GM23338 (cell line): ENCODE measurements around the gene CLSTN1. TPM values are rescaled to one million over a fixed set of nuclear protein-coding genes. Genes with fewer than 3 reads are reported as not detected.
A peak's percentile ranks its signal among the peaks of the same experiment; 100 is the strongest.

Source experiments
- ATAC-seq: fragments of 200-7000 bp; cut with Tn5 transposase; 3 replicates; pipeline ENCODE4 v1.9.1; 2020
- DNase-seq: peaks from one replicate; pipeline ENCODE4 v3.0.0-alpha.2; 2015; ENCODE audit warnings: low spot score
- H2AFZ ChIP-seq: fragments of 200-600 bp; sonication (generic); 2 replicates; pipeline ENCODE4 v1.8.0; 2016; ENCODE audit warnings: antibody characterized with exemption, mild to moderate bottlenecking, moderate library complexity
- H3F3A ChIP-seq: fragments of 200-600 bp; sonication (generic); replicated peaks from 2 replicates; pipeline ENCODE4 v1.8.0; 2017; ENCODE audit warnings: antibody characterized with exemption, mixed run types, low read depth
- H3K27ac ChIP-seq: fragments of 200-600 bp; sonication (generic); 2 replicates; pipeline ENCODE4 v1.6.1; 2016; ENCODE audit warnings: low read depth
- H3K27me3 ChIP-seq: fragments of 200-600 bp; sonication (generic); 2 replicates; pipeline ENCODE4 v1.8.0; 2016; ENCODE audit warnings: mild to moderate bottlenecking, mixed run types, moderate library complexity; ENCODE audit not compliant: insufficient read depth
- H3K36me3 ChIP-seq: fragments of 200-600 bp; sonication (generic); 2 replicates; pipeline ENCODE4 v1.8.0; 2016; ENCODE audit warnings: mild to moderate bottlenecking; ENCODE audit not compliant: insufficient read depth
- H3K4me1 ChIP-seq: fragments of 200-600 bp; sonication (generic); 2 replicates; pipeline ENCODE4 v1.8.0; 2016; ENCODE audit warnings: mild to moderate bottlenecking, moderate library complexity; ENCODE audit not compliant: insufficient read depth
- H3K4me2 ChIP-seq: fragments of 200-600 bp; sonication (generic); 2 replicates; pipeline ENCODE4 v1.7.1; 2017; ENCODE audit warnings: mixed run types
- H3K4me3 ChIP-seq: fragments of 200-600 bp; sonication (generic); 2 replicates; pipeline ENCODE4 v1.6.1; 2016; ENCODE audit warnings: mixed run types
- H3K79me2 ChIP-seq: fragments of 200-600 bp; sonication (generic); replicated peaks from 2 replicates; pipeline ENCODE4 v1.8.0; 2017; ENCODE audit warnings: mild to moderate bottlenecking; ENCODE audit not compliant: insufficient read depth
- H3K9me2 ChIP-seq: fragments of 200-600 bp; sonication (generic); 2 replicates; pipeline ENCODE4 v1.8.0; 2017; ENCODE audit not compliant: insufficient read depth
- H4K20me1 ChIP-seq: fragments of 200-600 bp; sonication (generic); replicated peaks from 2 replicates; pipeline ENCODE4 v1.8.0; 2017; ENCODE audit warnings: mild to moderate bottlenecking; ENCODE audit not compliant: insufficient read depth
- H3K27ac Mint-ChIP-seq: 2 replicates; pipeline ENCODE4 v1.8.0; 2020; ENCODE audit warnings: inconsistent platforms, mild to moderate bottlenecking, moderate library complexity, mixed read lengths
- H3K27me3 Mint-ChIP-seq: 3 replicates; pipeline ENCODE4 v1.8.0; 2022; ENCODE audit warnings: low read depth, mild to moderate bottlenecking, moderate library complexity, mixed read lengths, inconsistent platforms; ENCODE audit not compliant: insufficient read depth, poor library complexity
- H3K36me3 Mint-ChIP-seq: 3 replicates; pipeline ENCODE4 v1.8.0; 2021; ENCODE audit warnings: low read depth, mild to moderate bottlenecking, inconsistent platforms, moderate library complexity, mixed read lengths
- H3K4me1 Mint-ChIP-seq: 3 replicates; pipeline ENCODE4 v1.8.0; 2020; ENCODE audit warnings: mild to moderate bottlenecking, inconsistent platforms, mixed read lengths
- H3K4me3 Mint-ChIP-seq: 3 replicates; pipeline ENCODE4 v1.8.0; 2021; ENCODE audit warnings: moderate library complexity, mild to moderate bottlenecking, inconsistent platforms, mixed read lengths
- H3K9me3 Mint-ChIP-seq: 3 replicates; pipeline ENCODE4 v1.8.0; 2020; ENCODE audit warnings: moderate library complexity, mild to moderate bottlenecking, inconsistent platforms, mixed read lengths
- EZH2 ChIP-seq: fragments of 200-600 bp; sonication (generic); IDR thresholded peaks from one replicate; pipeline ENCODE4 v1.8.0; 2017; ENCODE audit warnings: antibody characterized with exemption, mild to moderate bottlenecking, low read depth; ENCODE audit not compliant: unreplicated experiment
- POLR2AphosphoS5 ChIP-seq: IDR thresholded peaks from 2 replicates; pipeline ENCODE4 v1.6.1; 2016; ENCODE audit warnings: antibody characterized with exemption, low read depth
- STAT1 ChIP-seq: IDR thresholded peaks from one replicate; pipeline ENCODE4 v1.6.1; 2016; ENCODE audit warnings: antibody characterized with exemption; ENCODE audit not compliant: unreplicated experiment
- ZNF331 ChIP-seq: fragments of 250-450 bp; sonication (Bioruptor Pico); IDR thresholded peaks from 2 replicates; pipeline ENCODE4 v1.5.0; 2020; ENCODE audit warnings: low read depth, mild to moderate bottlenecking, moderate library complexity
- polyA plus RNA-seq: library from polyadenylated mRNA; unstranded; fragments of >200 nt; fragmentation: Nextera tagmentation; extraction: Ambion mirVana; gene quantifications from 2 replicates; pipeline ENCODE4 v1.2.1, GENCODE V29; 2016
- total RNA-seq: library from RNA; depleted of rRNA; stranded (reverse); fragments of >200 nt; shearing (Covaris generic); gene quantifications from 2 replicates; pipeline ENCODE4 v1.2.3, GENCODE V29; 2014
- TF ChIP-seq, protein P1 (sequence below), 2 experiments: fragments of 200-600 bp in 1 of 2; sonication (generic) in 1 of 2; conservative IDR thresholded peaks; 2 replicates each; pipeline versions ENCODE4 v1.5.1 to v1.6.1; 2016 to 2017; ENCODE audit warnings: antibody characterized with exemption in 2 of 2, low read depth in 2 of 2, mild to moderate bottlenecking in 2 of 2, moderate library complexity in 1 of 2
- TF ChIP-seq, protein P2 (sequence below): IDR thresholded peaks from one replicate; pipeline ENCODE4 v1.6.1; 2018; ENCODE audit warnings: antibody characterized with exemption; ENCODE audit not compliant: unreplicated experiment
- TF ChIP-seq, protein P3 (sequence below): IDR thresholded peaks from 2 replicates; pipeline ENCODE4 v1.6.1; 2016; ENCODE audit warnings: antibody characterized with exemption
- TF ChIP-seq, protein P4 (sequence below): fragments of 250-450 bp; sonication (Bioruptor Pico); IDR thresholded peaks from 2 replicates; pipeline ENCODE4 v1.5.0; 2020; ENCODE audit warnings: mild to moderate bottlenecking, moderate library complexity

The CLSTN1 gene
- total and polyA plus RNA-seq, 2 experiments from 2014 or later, result 38.5 to 66.2 TPM

DNA sequence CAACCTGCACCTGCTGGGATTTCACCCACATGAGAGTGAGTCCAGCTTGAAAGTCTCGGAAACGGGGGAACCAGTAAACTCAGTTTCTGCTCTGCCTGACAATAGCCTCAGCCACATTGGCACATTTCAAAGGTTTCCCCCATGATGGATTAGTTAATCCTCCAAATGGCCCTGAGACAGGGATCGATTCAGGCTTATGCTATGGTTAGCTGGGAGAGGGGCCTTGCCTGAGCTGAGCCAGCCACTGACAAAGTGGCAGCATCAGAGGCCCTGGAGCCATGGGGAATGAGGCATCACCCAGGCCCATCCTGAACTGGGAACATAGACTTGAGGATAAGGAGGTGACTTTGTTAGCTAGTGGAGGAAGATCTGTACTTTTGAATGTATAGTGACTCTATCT is 2.9 kb upstream of the CLSTN1 start:
- H3K27ac ChIP-seq, result no peak overlapping the region
- no peak overlapping the region for H3K4me3 ChIP-seq
- peaks cover 42% of the 10 kb centered on the region for H3K27me3 ChIP-seq
- Mint-ChIP-seq H3K27me3 (peaks cover 25% of the 10 kb centered on the region), H3K4me3 (no peak overlapping the region), H3K27ac (no peak overlapping the region), H3K36me3 (peaks cover 4% of the 10 kb centered on the region; the same call in 2 of the 3 replicates), H3K4me1 (peaks cover 34% of the 10 kb centered on the region), H3K9me3 (no peaks in the 10 kb centered on the region)
- peaks cover 19% of the 10 kb centered on the region for H3K4me1 ChIP-seq
- ATAC-seq, result no peak
- peaks cover 15% of the 10 kb centered on the region for H3K79me2 ChIP-seq
- DNase-seq, result no peak
- no peak for TF ChIP-seq EZH2
- TF ChIP-seq, protein P1, sequence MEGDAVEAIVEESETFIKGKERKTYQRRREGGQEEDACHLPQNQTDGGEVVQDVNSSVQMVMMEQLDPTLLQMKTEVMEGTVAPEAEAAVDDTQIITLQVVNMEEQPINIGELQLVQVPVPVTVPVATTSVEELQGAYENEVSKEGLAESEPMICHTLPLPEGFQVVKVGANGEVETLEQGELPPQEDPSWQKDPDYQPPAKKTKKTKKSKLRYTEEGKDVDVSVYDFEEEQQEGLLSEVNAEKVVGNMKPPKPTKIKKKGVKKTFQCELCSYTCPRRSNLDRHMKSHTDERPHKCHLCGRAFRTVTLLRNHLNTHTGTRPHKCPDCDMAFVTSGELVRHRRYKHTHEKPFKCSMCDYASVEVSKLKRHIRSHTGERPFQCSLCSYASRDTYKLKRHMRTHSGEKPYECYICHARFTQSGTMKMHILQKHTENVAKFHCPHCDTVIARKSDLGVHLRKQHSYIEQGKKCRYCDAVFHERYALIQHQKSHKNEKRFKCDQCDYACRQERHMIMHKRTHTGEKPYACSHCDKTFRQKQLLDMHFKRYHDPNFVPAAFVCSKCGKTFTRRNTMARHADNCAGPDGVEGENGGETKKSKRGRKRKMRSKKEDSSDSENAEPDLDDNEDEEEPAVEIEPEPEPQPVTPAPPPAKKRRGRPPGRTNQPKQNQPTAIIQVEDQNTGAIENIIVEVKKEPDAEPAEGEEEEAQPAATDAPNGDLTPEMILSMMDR (conservative IDR thresholded peaks at IDR 0.05; ENCODE audit: low read depth in 2 of 2), result no peak
- TF ChIP-seq ZNF331 (CRISPR knock-in tag), result no peak
- TF ChIP-seq, protein P2, sequence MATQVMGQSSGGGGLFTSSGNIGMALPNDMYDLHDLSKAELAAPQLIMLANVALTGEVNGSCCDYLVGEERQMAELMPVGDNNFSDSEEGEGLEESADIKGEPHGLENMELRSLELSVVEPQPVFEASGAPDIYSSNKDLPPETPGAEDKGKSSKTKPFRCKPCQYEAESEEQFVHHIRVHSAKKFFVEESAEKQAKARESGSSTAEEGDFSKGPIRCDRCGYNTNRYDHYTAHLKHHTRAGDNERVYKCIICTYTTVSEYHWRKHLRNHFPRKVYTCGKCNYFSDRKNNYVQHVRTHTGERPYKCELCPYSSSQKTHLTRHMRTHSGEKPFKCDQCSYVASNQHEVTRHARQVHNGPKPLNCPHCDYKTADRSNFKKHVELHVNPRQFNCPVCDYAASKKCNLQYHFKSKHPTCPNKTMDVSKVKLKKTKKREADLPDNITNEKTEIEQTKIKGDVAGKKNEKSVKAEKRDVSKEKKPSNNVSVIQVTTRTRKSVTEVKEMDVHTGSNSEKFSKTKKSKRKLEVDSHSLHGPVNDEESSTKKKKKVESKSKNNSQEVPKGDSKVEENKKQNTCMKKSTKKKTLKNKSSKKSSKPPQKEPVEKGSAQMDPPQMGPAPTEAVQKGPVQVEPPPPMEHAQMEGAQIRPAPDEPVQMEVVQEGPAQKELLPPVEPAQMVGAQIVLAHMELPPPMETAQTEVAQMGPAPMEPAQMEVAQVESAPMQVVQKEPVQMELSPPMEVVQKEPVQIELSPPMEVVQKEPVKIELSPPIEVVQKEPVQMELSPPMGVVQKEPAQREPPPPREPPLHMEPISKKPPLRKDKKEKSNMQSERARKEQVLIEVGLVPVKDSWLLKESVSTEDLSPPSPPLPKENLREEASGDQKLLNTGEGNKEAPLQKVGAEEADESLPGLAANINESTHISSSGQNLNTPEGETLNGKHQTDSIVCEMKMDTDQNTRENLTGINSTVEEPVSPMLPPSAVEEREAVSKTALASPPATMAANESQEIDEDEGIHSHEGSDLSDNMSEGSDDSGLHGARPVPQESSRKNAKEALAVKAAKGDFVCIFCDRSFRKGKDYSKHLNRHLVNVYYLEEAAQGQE, result no peak
- TF ChIP-seq, protein P3, sequence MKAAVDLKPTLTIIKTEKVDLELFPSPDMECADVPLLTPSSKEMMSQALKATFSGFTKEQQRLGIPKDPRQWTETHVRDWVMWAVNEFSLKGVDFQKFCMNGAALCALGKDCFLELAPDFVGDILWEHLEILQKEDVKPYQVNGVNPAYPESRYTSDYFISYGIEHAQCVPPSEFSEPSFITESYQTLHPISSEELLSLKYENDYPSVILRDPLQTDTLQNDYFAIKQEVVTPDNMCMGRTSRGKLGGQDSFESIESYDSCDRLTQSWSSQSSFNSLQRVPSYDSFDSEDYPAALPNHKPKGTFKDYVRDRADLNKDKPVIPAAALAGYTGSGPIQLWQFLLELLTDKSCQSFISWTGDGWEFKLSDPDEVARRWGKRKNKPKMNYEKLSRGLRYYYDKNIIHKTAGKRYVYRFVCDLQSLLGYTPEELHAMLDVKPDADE, result no peak
- no peak for TF ChIP-seq POLR2AphosphoS5
- H4K20me1 ChIP-seq, result peaks cover 12% of the 10 kb centered on the region; the same call in 1 of the 2 replicates
- H3F3A ChIP-seq, result peaks cover 24% of the 10 kb centered on the region; the same call in 1 of the 2 replicates
- no peaks in the 10 kb centered on the region for H3K9me2 ChIP-seq
- no peaks in the 10 kb centered on the region for H3K36me3 ChIP-seq
- H3K4me2 ChIP-seq, result no peak overlapping the region
- no peak overlapping the region for H2AFZ ChIP-seq

- no peaks in the 10 kb centered on the region for H3K9me2 ChIP-seq
- H4K20me1 ChIP-seq, result peaks cover 18% of the 10 kb centered on the region; the same call in 1 of the 2 replicates
- Mint-ChIP-seq H3K27me3 (peaks cover 23% of the 10 kb centered on the region), H3K36me3 (peaks cover 4% of the 10 kb centered on the region; the same call in 2 of the 3 replicates), H3K4me1 (peaks cover 37% of the 10 kb centered on the region), H3K27ac (no peak overlapping the region), H3K9me3 (no peaks in the 10 kb centered on the region), H3K4me3 (no peak overlapping the region)
- H3K4me1 ChIP-seq, result peaks cover 19% of the 10 kb centered on the region
- peaks cover 21% of the 10 kb centered on the region for H3K79me2 ChIP-seq
- H3F3A ChIP-seq, result peaks cover 24% of the 10 kb centered on the region; the same call in 1 of the 2 replicates
- DNase-seq (no peak), ATAC-seq (no peak)
- no peak overlapping the region for H2AFZ ChIP-seq
- 0 out of 2 replicates have a peak overlapping the region, but pooled peaks have one; percentile 87 for H3K4me3 ChIP-seq
- no peak for TF ChIP-seq STAT1
- TF ChIP-seq, protein P4, sequence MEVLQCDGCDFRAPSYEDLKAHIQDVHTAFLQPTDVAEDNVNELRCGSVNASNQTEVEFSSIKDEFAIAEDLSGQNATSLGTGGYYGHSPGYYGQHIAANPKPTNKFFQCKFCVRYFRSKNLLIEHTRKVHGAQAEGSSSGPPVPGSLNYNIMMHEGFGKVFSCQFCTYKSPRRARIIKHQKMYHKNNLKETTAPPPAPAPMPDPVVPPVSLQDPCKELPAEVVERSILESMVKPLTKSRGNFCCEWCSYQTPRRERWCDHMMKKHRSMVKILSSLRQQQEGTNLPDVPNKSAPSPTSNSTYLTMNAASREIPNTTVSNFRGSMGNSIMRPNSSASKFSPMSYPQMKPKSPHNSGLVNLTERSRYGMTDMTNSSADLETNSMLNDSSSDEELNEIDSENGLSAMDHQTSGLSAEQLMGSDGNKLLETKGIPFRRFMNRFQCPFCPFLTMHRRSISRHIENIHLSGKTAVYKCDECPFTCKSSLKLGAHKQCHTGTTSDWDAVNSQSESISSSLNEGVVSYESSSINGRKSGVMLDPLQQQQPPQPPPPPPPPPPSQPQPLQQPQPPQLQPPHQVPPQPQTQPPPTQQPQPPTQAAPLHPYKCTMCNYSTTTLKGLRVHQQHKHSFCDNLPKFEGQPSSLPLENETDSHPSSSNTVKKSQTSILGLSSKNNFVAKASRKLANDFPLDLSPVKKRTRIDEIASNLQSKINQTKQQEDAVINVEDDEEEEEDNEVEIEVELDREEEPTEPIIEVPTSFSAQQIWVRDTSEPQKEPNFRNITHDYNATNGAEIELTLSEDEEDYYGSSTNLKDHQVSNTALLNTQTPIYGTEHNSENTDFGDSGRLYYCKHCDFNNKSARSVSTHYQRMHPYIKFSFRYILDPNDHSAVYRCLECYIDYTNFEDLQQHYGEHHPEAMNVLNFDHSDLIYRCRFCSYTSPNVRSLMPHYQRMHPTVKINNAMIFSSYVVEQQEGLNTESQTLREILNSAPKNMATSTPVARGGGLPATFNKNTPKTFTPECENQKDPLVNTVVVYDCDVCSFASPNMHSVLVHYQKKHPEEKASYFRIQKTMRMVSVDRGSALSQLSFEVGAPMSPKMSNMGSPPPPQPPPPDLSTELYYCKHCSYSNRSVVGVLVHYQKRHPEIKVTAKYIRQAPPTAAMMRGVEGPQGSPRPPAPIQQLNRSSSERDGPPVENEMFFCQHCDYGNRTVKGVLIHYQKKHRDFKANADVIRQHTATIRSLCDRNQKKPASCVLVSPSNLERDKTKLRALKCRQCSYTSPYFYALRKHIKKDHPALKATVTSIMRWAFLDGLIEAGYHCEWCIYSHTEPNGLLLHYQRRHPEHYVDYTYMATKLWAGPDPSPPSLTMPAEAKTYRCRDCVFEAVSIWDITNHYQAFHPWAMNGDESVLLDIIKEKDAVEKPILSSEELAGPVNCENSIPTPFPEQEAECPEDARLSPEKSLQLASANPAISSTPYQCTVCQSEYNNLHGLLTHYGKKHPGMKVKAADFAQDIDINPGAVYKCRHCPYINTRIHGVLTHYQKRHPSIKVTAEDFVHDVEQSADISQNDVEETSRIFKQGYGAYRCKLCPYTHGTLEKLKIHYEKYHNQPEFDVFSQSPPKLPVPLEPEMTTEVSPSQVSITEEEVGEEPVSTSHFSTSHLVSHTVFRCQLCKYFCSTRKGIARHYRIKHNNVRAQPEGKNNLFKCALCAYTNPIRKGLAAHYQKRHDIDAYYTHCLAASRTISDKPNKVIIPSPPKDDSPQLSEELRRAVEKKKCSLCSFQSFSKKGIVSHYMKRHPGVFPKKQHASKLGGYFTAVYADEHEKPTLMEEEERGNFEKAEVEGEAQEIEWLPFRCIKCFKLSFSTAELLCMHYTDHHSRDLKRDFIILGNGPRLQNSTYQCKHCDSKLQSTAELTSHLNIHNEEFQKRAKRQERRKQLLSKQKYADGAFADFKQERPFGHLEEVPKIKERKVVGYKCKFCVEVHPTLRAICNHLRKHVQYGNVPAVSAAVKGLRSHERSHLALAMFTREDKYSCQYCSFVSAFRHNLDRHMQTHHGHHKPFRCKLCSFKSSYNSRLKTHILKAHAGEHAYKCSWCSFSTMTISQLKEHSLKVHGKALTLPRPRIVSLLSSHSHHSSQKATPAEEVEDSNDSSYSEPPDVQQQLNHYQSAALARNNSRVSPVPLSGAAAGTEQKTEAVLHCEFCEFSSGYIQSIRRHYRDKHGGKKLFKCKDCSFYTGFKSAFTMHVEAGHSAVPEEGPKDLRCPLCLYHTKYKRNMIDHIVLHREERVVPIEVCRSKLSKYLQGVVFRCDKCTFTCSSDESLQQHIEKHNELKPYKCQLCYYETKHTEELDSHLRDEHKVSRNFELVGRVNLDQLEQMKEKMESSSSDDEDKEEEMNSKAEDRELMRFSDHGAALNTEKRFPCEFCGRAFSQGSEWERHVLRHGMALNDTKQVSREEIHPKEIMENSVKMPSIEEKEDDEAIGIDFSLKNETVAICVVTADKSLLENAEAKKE (CRISPR knock-in tag), result no peak
- peaks cover 43% of the 10 kb centered on the region for H3K27me3 ChIP-seq
- H3K36me3 ChIP-seq, result no peaks in the 10 kb centered on the region
- H3K27ac ChIP-seq, result no peak overlapping the region
- H3K4me2 ChIP-seq, result peak overlapping the region; percentile 96
These were observed 2.3 kb upstream of the CLSTN1 start for GRCh38 chr1:9826087-9826486.
